ENCODE results near the gene PSMC3IP.
A peak's percentile ranks its signal among the peaks of the same experiment; 100 is the strongest.

PSMC3IP gene

GRCh38 chr17:42537156-42537805, 40.2 kb downstream of the PSMC3IP start:
- no peak for DNase-seq

GRCh38 chr17:42536372-42537155, 41.0 kb downstream of the PSMC3IP start:
- DNase-seq = peak; percentile 91

GRCh38 chr17:42536048-42536371, 41.5 kb downstream of the PSMC3IP start, which contains the start of gene NAGLU:
NAGLU (plus strand) TSS chr17:42536241; CDS start chr17:42536273, 32 bp downstream.
- DNase-seq = peak; percentile 96

- DNase-seq = no peak
These were observed 42.1 kb downstream of the PSMC3IP start for GRCh38 chr17:42535155-42536047.

GRCh38 chr17:42531455-42532354, 45.8 kb downstream of the PSMC3IP start:
- peak; percentile 61 for DNase-seq

GRCh38 chr17:42530952-42531454, 46.5 kb downstream of the PSMC3IP start:
- no peak for DNase-seq

GRCh38 chr17:42529061-42529460, 48.5 kb downstream of the PSMC3IP start:
- DNase-seq = no peak

- peak; percentile 10 for DNase-seq
These were observed 49.6 kb downstream of the PSMC3IP start for GRCh38 chr17:42527932-42528331.

- DNase-seq = peak; percentile 36
These were observed 51.5 kb downstream of the PSMC3IP start for GRCh38 chr17:42526031-42526444.

- no peak for DNase-seq
These were observed 52.3 kb downstream of the PSMC3IP start for GRCh38 chr17:42525221-42525620.

GRCh38 chr17:42522798-42523278, 54.7 kb downstream of the PSMC3IP start:
- no peak for DNase-seq
